ENCODE data around the gene XXYLT1. TPM values are rescaled to one million over a fixed set of nuclear protein-coding genes. Genes with fewer than 3 reads are reported as not detected.

The XXYLT1 gene
- total RNA-seq, 2 experiments from 2014 or later: 17.2 to 19.6 TPM

- no peaks in the 10 kb centered on the region for H3K36me3 ChIP-seq (ENCODE audit: insufficient read depth, low read length)
- DNase-seq (ENCODE audit: low spot score): no peak
- intact Hi-C loops (cut with micrococcal nuclease; ENCODE audit: unreplicated experiment): no loop called here
- H3K79me2 ChIP-seq (ENCODE audit: insufficient read depth, low read depth, low read length): no peaks in the 10 kb centered on the region
- H3K9me3 ChIP-seq (ENCODE audit: low read length): no peaks in the 10 kb centered on the region
- TF ChIP-seq, protein P1, sequence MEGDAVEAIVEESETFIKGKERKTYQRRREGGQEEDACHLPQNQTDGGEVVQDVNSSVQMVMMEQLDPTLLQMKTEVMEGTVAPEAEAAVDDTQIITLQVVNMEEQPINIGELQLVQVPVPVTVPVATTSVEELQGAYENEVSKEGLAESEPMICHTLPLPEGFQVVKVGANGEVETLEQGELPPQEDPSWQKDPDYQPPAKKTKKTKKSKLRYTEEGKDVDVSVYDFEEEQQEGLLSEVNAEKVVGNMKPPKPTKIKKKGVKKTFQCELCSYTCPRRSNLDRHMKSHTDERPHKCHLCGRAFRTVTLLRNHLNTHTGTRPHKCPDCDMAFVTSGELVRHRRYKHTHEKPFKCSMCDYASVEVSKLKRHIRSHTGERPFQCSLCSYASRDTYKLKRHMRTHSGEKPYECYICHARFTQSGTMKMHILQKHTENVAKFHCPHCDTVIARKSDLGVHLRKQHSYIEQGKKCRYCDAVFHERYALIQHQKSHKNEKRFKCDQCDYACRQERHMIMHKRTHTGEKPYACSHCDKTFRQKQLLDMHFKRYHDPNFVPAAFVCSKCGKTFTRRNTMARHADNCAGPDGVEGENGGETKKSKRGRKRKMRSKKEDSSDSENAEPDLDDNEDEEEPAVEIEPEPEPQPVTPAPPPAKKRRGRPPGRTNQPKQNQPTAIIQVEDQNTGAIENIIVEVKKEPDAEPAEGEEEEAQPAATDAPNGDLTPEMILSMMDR (conservative IDR thresholded peaks at IDR 0.05; ENCODE audit: low read length): no peak
- no peak for TF ChIP-seq EZH2phosphoT487 (IDR thresholded peaks at IDR 0.05; ENCODE audit: borderline replicate concordance, low read depth, low read length)
- no peak overlapping the region for H2AFZ ChIP-seq (ENCODE audit: low read length)
- ChIA-PET CTCF (ENCODE audit: unreplicated experiment) (no interaction called here), POLR2A (no interaction called here)
- no peaks in the 10 kb centered on the region for H3K4me1 ChIP-seq (ENCODE audit: insufficient read depth, low read length, poor library complexity, severe bottlenecking)
- no peak overlapping the region for H3K4me2 ChIP-seq (ENCODE audit: low read length)
- H3K27ac ChIP-seq (ENCODE audit: low read depth, low read length, poor library complexity, severe bottlenecking): no peak overlapping the region
- BruUV-seq (replicated peaks): no TSS peak
- no peak overlapping the region for H3K4me3 ChIP-seq (ENCODE audit: low read depth, low read length, poor library complexity, severe bottlenecking)
- no peaks in the 10 kb centered on the region for H3K9me2 ChIP-seq (ENCODE audit: insufficient read depth, low read length)
- H4K20me1 ChIP-seq (ENCODE audit: insufficient read depth, low read length): no peaks in the 10 kb centered on the region; the same call in 1 of the 2 replicates
These were observed 196.8 kb downstream of the XXYLT1 start for GRCh38 chr3:195073866-195074860.

- ChIA-PET POLR2A (no interaction called here), CTCF (ENCODE audit: unreplicated experiment) (no interaction called here)
These were observed 197.9 kb downstream of the XXYLT1 start for GRCh38 chr3:195072916-195073564.

More at GRCh38 chr3:195072916-195073564, 197.9 kb downstream of the XXYLT1 start:
- TF ChIP-seq EZH2phosphoT487 (IDR thresholded peaks at IDR 0.05; ENCODE audit: borderline replicate concordance, low read depth, low read length): no peak
- TF ChIP-seq, protein P1 (conservative IDR thresholded peaks at IDR 0.05; ENCODE audit: low read length): no peak
- intact Hi-C loops (cut with micrococcal nuclease; ENCODE audit: unreplicated experiment): no loop called here
- Histone ChIP-seq H3K4me2 (ENCODE audit: low read length) (no peak overlapping the region), H3K9me3 (ENCODE audit: low read length) (no peaks in the 10 kb centered on the region), H2AFZ (ENCODE audit: low read length) (no peak overlapping the region), H4K20me1 (ENCODE audit: insufficient read depth, low read length) (no peaks in the 10 kb centered on the region), H3K9me2 (ENCODE audit: insufficient read depth, low read length) (no peaks in the 10 kb centered on the region), H3K4me3 (ENCODE audit: low read depth, low read length, poor library complexity, severe bottlenecking) (no peak overlapping the region), H3K27ac (ENCODE audit: low read depth, low read length, poor library complexity, severe bottlenecking) (no peak overlapping the region), H3K36me3 (ENCODE audit: insufficient read depth, low read length) (peaks cover 6% of the 10 kb centered on the region; the same call in 1 of the 2 replicates), H3K4me1 (ENCODE audit: insufficient read depth, low read length, poor library complexity, severe bottlenecking) (no peaks in the 10 kb centered on the region), H3K79me2 (ENCODE audit: insufficient read depth, low read depth, low read length) (no peaks in the 10 kb centered on the region)
- BruUV-seq (replicated peaks): no TSS peak
- DNase-seq (ENCODE audit: low spot score): no peak

Data from OCI-LY7 (cell line).